ENCODE results near the gene IL15.
"Not testable (repeated sequence)": the region's sequence is repeated elsewhere in the genome, so short reads cannot be mapped to it uniquely, and the experiment has no call there.

The IL15 gene

DNA sequence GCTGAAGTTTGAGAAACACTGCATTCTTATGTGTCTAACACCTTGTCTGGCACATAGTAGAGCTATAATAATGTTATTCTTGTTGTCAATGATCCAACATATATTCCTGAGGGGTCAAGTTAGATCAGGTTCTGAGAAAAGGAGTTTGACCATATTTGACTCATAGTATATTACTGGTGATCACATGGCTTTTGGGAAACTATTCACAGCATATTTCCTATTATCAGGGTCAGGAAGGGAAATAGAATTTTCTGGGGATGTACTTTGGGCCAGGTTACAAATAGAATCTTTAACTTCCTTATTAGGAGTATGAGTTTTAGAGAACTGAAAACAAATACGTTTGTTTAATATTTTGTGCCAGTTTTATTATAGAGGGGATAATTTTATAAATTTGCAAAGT is 11.6 kb downstream of the IL15 start:
- DNase-seq: no peak

DNA sequence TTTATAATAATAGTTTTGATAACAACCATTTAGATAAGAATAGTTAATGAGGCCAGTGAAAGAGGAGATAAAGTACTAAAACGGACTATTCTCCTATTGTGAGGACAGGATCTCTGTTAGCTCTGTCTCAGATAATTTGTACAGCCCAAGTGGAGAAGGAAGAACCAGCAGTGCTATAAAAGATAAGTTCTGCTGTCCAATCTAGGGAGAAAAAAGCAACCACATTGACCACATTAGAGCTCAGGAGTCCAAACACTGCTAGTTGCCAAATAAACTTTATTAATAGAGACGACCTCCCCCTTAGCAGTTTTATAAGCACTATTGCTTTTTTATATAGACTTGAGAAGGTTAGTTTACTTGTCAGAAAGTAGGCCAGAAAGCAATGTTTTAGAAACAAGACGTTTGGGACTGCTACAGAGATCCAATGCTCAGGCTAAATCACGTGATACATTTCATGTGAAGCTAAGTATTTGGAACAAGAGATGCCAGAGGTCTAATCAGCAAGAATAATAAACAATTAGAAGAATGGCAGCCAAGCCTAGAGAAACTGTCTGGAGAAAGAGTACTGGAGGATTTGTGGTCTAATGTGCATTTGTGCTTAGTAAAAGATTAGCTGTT is 15.9 kb downstream of the IL15 start:
- DNase-seq: no peak

DNA sequence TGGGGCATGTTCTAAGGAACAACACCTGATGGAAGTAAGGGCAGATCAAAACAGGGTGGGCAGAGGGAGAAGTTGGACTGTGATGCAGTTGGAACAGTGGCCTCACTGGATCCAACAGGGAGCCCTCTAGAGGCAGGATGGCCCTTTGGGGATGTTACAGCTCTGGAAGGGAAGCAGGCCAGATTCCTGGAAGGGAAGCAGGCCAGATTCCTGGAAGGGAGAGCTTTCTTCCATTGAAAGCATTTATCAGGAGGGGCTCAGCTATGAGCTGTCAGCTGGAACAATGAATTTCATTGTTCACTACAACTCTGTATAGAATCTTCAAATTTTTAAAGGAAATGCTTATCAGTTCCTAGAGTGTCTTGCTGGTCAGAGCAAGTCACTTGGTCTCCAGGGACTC is 17.7 kb downstream of the IL15 start:
- no peak for DNase-seq

DNA sequence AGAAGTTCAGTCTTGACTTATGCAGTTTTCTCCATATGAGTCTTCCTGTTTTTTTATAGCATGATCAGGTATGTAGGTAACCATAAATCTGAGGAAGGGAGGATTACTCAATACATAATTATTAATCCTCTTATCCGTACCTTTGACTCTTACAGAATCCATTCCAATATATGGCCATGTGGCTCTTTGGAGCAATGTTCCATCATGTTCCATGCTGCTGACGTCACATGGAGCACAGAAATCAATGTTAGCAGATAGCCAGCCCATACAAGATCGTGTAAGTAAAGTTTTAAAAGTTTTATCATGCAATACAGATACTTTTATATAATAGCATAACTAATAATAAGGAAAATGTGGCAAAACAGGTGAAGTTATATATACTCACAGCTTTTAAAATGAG is 19.6 kb downstream of the IL15 start:
- no peak for DNase-seq

DNA sequence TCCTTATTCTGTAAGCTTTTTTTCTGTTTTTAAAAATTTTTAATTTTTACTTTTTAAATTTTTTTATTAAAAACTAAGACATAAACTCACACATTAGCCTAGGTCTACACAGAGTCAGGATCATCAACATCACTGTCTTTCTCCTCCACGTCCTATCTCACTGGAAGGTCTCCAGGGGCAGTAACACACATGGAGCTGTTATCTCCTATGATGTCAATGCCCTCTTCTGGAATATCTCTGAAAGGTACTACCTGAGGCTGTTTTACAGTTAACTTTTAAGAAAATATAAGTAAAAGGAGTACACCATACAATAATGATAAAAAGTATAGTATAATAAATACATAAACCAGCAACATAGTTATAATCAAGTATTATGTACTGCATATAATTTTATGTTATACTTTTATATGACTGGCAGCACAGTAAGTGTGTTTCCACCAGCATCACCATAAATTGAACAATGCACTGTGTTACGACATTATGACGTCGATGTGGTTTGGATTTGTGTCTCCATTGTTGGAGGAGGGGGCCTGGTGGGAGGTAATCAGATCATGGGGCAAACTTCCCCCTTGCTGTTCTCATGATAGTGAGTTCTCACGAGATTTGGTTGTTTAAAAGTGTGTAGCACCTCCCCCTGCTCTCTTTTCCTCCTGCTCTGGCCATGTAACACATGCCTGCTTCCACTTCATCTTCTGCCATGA is 21.3 kb downstream of the IL15 start:
- DNase-seq: no peak

DNA sequence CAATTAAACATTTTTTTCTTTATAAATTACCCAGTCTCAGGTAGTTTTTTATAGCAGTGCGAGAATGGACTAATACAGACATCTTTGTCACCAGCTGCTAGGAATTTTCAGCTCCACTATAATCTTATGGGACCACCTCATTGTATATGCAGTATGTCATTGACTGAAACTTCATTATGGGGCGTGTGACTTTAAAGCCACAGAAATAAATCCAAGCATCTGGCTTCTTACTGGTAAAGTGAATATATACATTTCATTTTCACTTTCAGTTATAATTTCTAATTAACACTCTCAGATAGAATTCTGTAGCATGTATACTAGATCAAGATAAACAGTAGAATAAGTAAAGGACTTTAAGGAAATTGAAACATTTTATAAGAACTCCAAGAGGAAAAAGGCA is 21.9 kb downstream of the IL15 start:
- no peak for DNase-seq

DNA sequence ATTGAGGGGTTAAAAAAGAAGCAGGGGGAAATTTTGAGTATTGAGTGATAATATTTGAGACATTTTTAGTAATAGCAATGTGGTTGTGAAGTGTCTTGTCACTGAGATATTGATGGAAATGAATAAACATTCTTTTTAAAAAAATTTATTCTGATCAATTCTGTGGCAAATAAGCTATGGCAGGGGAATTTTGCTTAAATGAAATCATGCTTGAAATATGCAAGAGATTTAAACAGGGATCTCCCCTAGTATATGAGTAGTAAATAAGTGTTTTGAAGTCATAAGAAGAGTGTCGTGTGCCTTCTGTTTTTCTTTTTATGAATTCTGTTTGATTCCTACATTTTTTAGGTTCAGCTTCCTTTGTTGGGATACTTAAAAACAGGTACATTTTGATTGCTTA is 23.2 kb downstream of the IL15 start:
- no peak for DNase-seq

DNA sequence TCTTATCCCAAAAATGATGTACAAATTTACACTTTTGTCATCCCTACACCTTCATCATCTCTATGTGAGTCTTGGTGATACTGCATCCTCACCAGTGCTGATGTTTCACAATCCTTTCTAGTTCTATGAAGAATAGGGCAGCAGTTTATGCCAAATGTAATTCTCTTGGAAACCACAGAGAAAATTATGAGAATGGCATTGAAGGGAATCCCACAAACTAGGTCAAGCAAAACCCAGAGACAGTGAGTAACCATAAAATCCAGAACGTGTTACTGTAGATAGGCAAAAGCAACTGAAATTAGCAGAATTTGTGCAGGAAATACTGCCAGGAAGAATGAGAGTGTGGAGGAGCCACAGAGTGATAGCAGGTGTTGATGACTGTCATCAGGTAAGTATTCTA is 24.5 kb downstream of the IL15 start:
- no peak for DNase-seq

DNA sequence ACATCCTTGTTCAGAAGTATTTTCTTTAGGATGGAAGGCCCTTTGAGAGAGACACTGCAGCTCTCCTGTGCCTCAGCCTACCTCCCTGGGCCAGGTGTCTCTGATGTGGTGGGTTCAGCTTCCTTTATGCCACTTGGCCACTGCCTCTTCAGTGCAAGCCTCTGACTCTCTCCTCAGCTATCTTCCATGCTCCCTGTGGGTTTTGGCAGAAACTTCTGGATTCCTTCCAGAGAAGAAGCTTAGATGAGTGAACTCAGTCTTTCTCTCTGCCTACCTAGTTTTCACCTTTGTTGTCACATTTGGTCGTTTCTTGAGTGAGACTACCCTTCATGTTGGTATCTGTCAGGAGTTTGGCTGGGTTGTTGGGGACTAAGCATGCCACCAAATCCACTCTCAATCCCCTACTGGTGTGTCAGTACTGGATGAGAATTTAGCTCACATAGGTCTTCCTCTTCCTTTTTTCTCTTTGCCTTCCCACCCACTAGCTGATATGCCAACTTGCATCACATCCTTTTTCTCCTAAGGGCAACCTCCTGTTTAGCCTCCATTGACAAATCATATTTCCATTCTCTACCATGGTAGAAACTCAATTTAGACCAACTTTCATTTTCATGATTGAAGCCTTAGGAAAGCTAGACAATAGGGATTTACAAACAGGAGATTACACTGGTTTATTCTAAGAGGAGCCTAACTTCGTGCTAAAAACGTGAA is 32.0 kb downstream of the IL15 start:
- DNase-seq: no peak

DNA sequence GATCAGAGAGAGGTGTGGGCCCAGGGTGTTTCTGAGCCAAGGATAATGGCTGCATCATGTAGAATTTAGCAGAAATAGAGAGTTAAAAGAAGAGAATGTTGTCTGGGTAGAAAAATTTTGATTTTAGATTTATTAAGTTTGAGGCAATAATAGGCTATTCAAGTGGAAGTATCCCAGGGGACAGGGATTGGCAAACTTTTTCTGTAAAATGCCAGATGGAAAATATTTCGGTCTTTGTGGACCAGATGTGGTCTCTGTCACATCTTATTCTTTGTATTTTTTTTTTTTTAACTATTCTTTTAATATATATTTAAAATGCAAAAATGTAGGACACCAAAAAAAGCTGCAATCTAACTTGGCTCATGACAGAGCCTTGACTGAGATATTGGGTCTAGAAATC is 33.1 kb downstream of the IL15 start:
- DNase-seq: no peak

DNA sequence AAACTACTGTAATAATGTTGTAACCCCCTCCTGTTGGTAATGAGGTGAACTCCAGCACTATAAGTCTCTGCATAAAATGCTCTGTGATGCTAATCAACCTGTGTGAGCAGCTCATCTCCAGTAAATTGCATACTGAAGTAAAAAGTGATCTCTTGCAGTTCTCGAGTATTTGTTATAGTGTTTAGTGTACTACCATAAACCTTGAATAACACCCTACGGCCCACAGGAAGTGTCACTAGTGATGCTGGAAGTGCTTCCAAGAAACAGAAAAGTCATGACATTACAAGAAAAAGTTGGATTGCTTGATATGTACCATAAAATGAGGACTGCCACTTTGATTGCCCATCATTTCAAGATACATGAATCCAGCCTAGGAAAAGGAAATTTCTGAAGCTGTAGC is 39.0 kb downstream of the IL15 start:
- DNase-seq: no peak

DNA sequence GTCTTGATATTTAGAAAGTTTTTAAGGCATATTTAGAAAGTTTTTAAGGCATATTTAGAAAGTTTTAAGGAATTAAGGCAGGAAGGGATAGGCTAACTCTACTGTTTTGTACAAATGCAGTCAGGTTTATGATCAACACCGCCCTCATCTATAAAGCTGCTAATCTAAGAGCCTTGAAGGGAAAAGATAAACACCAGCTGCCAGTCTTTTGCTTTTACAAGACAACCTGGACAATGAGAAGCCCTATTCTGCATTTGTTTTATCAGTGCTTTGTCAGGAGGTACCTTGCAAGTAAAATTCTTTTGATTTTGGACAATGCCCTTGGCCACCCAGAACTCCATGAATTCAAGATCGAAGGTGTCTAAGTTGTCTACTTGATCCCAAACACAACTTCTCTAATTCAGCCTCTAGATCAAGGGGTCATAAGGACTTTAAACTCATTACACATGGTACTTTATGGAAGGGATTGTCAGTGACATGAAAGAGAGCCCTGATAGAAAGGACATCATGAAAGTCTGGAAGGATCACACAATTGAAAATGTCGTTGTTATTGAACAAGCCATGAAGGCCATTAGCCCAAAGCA is 39.8 kb downstream of the IL15 start:
- DNase-seq: no peak

DNA sequence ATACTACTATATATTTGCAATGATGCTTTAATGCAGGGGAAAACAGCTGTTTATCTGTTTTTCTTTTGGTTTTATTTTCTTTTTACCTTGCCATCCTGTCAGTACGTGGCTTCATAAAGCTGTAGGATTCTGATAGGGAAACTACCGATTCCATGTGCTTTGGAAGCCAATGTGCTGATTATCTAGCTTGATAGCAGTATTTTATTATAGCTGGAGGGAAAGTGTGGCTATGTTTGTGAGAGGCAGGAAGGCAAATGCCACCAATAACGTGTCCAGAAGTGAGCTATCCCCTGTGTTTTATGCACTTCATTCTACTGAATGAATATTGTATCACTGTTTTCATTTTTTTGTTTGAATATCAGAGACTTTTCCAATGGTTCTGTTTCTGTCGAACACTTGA is 43.7 kb downstream of the IL15 start:
- no peak for DNase-seq

DNA sequence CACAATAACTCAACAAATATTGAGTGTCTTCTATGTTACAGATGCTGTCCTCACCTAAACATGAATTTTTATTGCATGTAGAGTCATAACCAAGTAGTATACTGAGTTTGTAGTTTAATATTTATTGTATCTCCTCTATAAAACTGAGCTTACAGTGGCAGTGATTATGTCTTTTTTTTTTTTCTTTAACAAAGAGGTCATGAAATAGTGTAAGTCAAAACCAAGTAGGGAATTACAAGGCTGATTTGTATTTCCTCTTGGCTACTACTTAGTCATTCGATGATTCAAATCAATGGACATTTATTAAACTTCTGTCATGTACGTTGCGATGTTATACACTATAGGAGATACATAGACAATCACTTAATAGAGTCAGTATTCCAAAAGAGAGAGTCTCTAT is 48.4 kb downstream of the IL15 start:
- no peak for DNase-seq

DNA sequence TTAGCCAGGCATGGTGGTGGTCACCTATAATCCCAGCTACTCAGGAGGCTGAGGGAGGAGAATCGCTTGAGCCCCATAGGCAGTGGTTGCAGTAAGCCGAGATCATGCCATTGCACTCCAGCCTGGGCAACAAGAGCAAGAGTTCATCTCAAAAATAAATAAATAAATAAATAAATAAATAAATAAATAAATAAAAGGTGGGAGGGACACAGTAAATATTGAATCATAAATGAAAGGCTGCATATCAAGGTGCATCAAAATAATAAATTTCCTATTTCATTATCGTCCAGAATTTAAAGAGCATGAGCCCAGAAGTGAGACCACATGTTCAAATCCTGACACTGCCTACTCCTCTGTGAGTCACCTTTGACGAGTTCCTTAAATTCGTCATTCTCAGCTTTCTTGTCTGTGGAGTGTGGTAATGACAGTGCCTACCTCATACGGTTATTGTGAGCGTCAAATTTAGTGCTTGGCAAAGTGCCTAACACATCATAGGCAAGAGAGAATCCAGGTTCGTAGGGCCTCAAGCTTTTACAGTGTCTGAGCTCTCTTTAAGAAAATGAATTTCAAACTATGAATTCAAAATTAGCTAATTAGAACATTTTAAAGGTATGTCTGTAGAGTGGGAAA is 49.9 kb downstream of the IL15 start:
- DNase-seq: no peak

DNA sequence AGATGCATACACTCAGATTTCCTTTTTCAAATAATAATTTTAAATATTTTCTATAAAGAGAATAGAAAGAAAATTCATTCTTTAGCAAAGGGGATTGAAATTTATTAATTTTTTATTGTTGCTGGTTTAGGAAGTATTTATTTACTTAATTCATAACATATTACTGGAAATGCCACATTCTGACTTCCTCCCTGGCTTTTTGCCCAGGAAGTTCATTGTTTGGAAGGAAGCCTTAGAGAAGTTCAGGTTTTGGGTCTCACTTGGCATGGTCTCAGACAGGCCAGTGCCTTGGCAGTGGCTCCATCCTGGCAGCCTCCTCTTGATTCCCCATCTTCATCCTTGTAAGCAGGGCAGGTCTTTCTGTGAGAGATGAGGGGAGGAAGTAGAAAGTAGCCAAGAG is 50.5 kb downstream of the IL15 start:
- no peak for DNase-seq

DNA sequence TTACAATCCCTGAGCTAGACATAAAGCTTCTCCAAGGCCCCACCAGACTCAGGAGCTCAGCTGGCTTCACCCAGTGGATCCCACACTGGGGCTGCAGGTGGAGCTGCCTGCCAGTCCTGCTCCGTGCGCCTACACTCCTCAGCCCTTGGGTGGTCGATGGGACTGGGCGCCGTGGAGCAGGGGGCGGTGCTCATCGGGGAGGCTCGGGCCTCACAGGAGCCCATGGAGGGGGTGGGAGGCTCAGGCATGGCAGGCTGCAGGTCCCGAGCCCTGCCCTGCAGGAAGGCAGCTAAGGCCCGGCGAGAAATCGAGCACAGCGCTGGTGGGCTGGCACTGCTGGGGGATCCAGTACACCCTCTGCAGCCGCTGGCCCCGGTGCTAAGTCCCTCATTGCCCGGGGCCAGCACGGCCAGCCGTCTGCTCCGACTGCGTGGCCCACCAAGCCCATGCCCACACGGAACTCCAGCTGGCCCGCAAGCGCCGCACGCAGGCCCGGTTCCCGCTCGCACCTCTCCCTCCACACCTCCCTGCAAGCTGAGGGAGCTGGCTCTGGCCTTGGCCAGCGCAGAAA is 53.4 kb downstream of the IL15 start:
- not testable (repeated sequence) for DNase-seq

DNA sequence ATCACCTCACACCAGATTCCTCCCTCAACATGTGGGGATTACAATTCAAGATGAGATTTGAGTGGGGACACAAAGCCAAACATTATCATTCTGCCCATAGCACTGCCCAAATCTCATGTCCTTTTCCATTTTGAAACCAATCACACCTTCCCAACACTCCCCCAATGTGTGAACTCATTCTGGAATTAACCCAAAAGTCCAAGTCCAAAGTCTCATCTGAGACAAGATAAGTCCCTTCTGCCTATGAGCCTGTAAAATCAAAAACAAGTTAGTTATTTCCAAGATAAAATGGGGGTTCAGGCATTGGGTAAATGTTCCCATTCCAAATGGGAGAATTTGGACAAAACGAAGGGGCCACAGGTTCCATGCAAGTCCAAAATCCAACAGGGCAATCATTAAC is 54.9 kb downstream of the IL15 start:
- DNase-seq: not testable (repeated sequence)

DNA sequence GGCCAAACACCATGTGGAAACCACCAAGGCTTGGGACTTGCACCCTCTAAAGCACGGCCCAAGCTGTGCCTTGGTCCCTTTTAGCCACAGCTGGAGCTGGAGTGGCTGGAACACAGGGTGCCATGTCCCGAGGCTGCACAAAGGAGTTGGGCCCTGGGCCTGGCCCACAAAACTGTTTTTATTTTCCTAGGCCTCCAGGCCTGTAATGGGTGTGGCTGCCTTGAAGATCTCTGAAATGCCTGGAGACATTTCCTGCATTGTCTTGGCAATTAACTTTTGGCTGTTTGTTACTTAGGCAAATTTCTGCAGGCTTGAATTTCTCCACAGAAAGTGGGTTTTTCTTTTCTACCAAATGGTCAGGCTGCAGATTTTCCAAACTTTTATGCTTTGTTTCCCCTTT is 55.7 kb downstream of the IL15 start:
- no peak for DNase-seq

DNA sequence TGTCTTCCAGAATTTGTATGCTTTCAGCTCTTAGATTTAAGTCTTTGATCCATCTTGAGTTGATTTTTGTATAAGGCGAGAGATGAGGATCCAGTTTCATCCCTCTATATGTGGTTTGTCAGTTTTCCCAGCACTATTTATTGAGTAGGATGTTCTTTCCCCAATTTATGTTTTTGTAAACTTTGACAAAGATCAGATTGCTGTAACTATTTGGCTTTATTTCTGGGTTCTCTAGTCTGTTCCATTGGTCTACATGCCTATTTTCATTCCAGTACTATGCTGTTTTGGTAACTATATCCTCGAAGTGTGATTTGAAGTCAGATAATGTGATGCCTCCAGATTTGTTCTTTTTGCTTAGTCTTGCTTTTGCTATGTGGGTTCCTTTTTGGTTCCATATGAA is 60.7 kb downstream of the IL15 start:
- DNase-seq: no peak

DNA sequence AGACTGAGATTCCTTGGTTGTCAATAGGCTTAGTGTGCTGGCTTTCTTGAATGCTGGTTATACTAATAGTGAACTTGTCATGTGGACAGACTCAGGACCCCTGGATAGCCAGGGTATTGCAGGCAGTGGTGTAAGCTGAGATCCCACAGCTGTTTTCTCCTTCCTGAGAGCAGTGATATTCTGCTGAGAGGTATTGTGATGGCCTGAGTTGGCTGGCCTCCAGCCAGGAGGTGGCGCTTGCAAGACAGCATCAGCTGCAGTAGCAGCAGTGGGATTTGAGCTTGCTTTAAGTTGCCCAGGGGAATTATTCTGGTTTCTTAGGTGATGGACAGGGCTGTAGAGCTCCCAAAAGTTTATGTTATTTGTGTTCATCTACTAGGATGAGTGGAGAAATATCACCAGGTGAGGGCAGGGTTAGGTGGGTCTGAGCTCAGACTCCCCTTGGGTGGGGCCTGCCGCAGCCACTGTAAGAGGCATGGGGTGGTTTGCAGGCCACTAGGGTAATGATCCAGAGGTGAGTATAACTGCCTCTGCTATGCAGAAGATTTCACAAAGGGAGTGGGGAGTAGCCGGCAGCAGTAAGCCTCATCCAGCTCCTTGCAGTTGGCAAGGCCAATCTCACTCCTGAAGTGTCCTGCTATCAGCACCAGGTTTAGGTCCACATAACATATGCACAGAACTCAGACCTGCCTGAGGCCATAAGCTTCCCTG is 66.2 kb downstream of the IL15 start:
- no peak for DNase-seq

DNA sequence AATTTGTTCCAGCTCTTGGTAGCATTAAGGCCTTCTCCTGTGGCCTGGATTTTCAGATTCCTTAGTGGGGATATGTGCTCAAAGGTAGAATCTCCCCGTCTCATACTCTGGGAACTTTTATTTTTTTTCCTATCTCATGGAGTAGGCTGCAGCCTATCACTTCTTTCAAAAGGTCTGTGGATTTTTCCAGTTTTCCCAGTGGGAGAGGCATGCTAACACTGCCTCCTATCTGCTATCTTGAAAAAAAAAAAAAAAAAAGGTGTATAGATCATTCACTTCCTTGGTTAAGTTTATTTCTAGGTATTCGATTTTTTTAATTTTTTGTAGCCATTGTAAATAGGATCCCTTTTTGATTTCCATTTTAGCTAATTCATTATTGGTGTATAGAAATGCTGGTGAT is 67.1 kb downstream of the IL15 start:
- no peak for DNase-seq
